HG03558 (cell line): ENCODE data around the gene TMTC2.

ENCODE experiments used
- ATAC-seq: cut with Tn5 transposase; IDR thresholded peaks from one replicate; pipeline ENCODE4 v1.9.1; 2021; ENCODE audit warnings: moderate number of reproducible peaks; ENCODE audit not compliant: unreplicated experiment; ENCODE audit errors: extremely low read depth

Gene TMTC2

GRCh38 chr12:83044736-83045135 lies 358.0 kb downstream of the TMTC2 start:
- ATAC-seq = no peak

- ATAC-seq = no peak
These were observed 359.3 kb downstream of the TMTC2 start for GRCh38 chr12:83046019-83046418.

GRCh38 chr12:83049306-83049705 lies 362.6 kb downstream of the TMTC2 start:
- no peak for ATAC-seq

- no peak for ATAC-seq
These were observed 366.3 kb downstream of the TMTC2 start for GRCh38 chr12:83052890-83053541.

GRCh38 chr12:83057436-83057835 lies 370.7 kb downstream of the TMTC2 start:
- ATAC-seq = no peak

- no peak for ATAC-seq
These were observed 372.4 kb downstream of the TMTC2 start for GRCh38 chr12:83059107-83059506.

GRCh38 chr12:83065562-83065961 lies 378.9 kb downstream of the TMTC2 start:
- ATAC-seq = no peak

- no peak for ATAC-seq
These were observed 381.3 kb downstream of the TMTC2 start for GRCh38 chr12:83067981-83068380.

- ATAC-seq = no peak
These were observed 387.7 kb downstream of the TMTC2 start for GRCh38 chr12:83074358-83074894.

- no peak for ATAC-seq
These were observed 388.8 kb downstream of the TMTC2 start for GRCh38 chr12:83075471-83075870.

GRCh38 chr12:83077041-83077440 lies 390.3 kb downstream of the TMTC2 start:
- ATAC-seq = no peak

GRCh38 chr12:83082690-83083276 lies 396.1 kb downstream of the TMTC2 start:
- no peak for ATAC-seq

GRCh38 chr12:83083616-83084015 lies 396.9 kb downstream of the TMTC2 start:
- no peak for ATAC-seq

GRCh38 chr12:83084516-83085234 lies 398.0 kb downstream of the TMTC2 start:
- ATAC-seq = no peak

GRCh38 chr12:83086023-83086422 lies 399.3 kb downstream of the TMTC2 start:
- ATAC-seq = no peak

GRCh38 chr12:83089575-83089974 lies 402.9 kb downstream of the TMTC2 start:
- ATAC-seq = no peak

- ATAC-seq = no peak
These were observed 405.4 kb downstream of the TMTC2 start for GRCh38 chr12:83092129-83092528.

- ATAC-seq = no peak
These were observed 405.9 kb downstream of the TMTC2 start for GRCh38 chr12:83092606-83093005.

- no peak for ATAC-seq
These were observed 406.7 kb downstream of the TMTC2 start for GRCh38 chr12:83093426-83093825.

GRCh38 chr12:83097643-83098342 lies 411.1 kb downstream of the TMTC2 start:
- no peak for ATAC-seq

GRCh38 chr12:83099436-83099835 lies 412.7 kb downstream of the TMTC2 start:
- ATAC-seq = no peak
